SK-N-MC (cell line): ENCODE measurements around the gene ALPL.

Source experiments
- EZH2 ChIP-seq: fragments of 200-600 bp; sonication (generic); IDR thresholded peaks from one replicate; pipeline ENCODE4 v1.6.1; 2017; ENCODE audit warnings: antibody characterized with exemption
- POLR2AphosphoS5 ChIP-seq: IDR thresholded peaks from 2 replicates; pipeline ENCODE4 v1.6.1; 2012; ENCODE audit warnings: mild to moderate bottlenecking, low read depth, low read length, borderline replicate concordance

DNA sequence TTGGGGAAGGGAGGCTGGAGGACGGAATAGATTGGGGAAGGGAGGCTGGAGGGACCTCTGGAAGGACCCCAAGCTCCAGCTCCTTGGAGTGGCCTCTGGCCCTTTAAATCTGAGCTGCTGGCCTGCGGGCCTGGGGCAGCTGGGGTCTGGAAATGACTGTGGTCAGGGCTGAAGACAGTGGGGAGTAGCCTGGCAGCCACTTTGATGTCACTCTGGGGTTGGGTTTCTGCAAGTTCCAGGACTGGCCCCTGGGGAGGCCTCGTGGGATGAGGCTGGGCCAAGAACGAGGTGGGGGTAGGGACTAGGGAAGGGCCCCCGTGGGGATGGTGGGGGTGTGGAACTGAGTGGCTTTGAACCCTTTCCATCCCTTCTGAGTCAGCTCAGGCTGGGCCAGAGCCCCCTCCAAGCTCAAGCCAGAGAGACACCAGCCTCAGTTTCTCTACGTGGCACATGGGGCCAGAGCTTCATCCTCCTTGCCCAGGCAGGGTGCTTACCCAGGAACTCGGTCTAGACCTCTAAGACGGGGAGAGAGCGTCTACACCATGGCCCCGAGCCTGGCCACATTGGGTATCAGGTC, 59.7 kb downstream of the ALPL start:
- TF ChIP-seq POLR2AphosphoS5 (no peak), EZH2 (no peak)
